ENCODE measurements around the gene RAB21. TPM values are rescaled to one million over a fixed set of nuclear protein-coding genes. Genes with fewer than 3 reads are reported as not detected.
"Not testable (repeated sequence)": the region's sequence is repeated elsewhere in the genome, so short reads cannot be mapped to it uniquely, and the experiment has no call there.

The RAB21 gene
- total and polyA plus RNA-seq, 2 donors (not counting 1 experiment from before 2014, with no cell fraction given) = 7.3 to 83.7 TPM

DNA sequence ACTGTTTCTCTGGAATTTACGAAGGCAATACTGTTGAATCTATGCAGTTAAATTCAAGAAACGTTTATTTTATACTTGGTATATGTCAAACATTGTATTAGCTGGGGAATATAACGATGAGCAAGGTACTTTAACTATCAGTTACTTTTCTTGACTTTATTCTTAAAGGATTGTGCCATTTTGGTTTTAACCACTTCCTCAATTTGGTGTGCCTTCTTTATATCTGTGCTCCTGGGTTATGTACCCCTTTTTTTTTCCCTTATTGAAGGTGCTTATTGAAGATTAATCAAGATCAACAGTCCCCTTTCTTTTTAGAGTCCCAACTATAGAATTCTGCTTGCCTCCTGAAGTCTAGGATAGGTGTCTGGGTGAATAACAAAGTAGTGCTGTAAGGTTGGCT lies 5.8 kb downstream of the RAB21 start:
- intact Hi-C loops (cut with micrococcal nuclease) = no loop called here
- no peak overlapping the region for H3K4me3 Mint-ChIP-seq
- ATAC-seq (ENCODE audit: low read depth) = no peak
- no peak overlapping the region for H2AFZ ChIP-seq (ENCODE audit: insufficient read depth, low read depth, low read length, poor library complexity, severe bottlenecking)
- TF ChIP-seq CTCF (IDR thresholded peaks at IDR 0.05) = no peak
- TF ChIP-seq EZH2 (IDR thresholded peaks at IDR 0.05; ENCODE audit: borderline replicate concordance, insufficient read depth, low read depth, low read length, poor library complexity, severe bottlenecking) = no peak
- peaks cover 17 to 29% (median 28%) of the 10 kb centered on the region in 3 donors for H3K9me3 ChIP-seq (ENCODE audit: control extremely low read depth in 1 of 3, control insufficient read depth in 2 of 3, insufficient read depth in 1 of 3, low read length in 2 of 3)
- peaks cover 23 to 36% of the 10 kb centered on the region in 2 experiments for H3K36me3 ChIP-seq (replicated peaks in 1 of 2; ENCODE audit: control extremely low read depth in 1 of 2, control insufficient read depth in 1 of 2, extremely low read depth in 1 of 2, insufficient read depth in 2 of 2, low read length in 1 of 2)
- no peaks in the 10 kb centered on the region for H3K27me3 ChIP-seq (replicated peaks in 1 of 4; ENCODE audit: control extremely low read depth in 1 of 4, control insufficient read depth in 3 of 4, insufficient read depth in 4 of 4, low read length in 3 of 4)
- no peak overlapping the region for H3K27ac Mint-ChIP-seq
- DNase-seq = no peak
- no peaks in the 10 kb centered on the region for H3K27me3 Mint-ChIP-seq
- H3K4me1 Mint-ChIP-seq = peaks cover 56% of the 10 kb centered on the region
- H3K27ac ChIP-seq (ENCODE audit: low read length in 2 of 2) = no peak overlapping the region
- H3K79me2 ChIP-seq (ENCODE audit: control insufficient read depth, insufficient read depth, low read length) = peaks cover 99% of the 10 kb centered on the region
- peaks cover 50% of the 10 kb centered on the region for H4K20me1 ChIP-seq (ENCODE audit: control insufficient read depth, insufficient read depth, low read length, poor library complexity, severe bottlenecking)
- ChIA-PET POLR2A (no interaction called here), CTCF (interaction anchor here (0.8 to 2.8 kb wide), 2 partner anchors 13 to 20 kb away, joined by 3 to 15 read pairs; no protein-coding TSS in a partner anchor)
- WGBS (ENCODE audit: insufficient coverage) = no CpG with 5 or more reads among the region's 3 CpGs
- H3K9me3 Mint-ChIP-seq (ENCODE audit: insufficient read depth) = peaks cover 15% of the 10 kb centered on the region
- no peak overlapping the region for H3K4me3 ChIP-seq (ENCODE audit: control extremely low read depth in 1 of 5, extremely low read depth in 1 of 5, insufficient read depth in 1 of 5, low read depth in 2 of 5, low read length in 4 of 5)
- no peak overlapping the region for H3K4me2 ChIP-seq (replicated peaks; ENCODE audit: low read depth, low read length, poor library complexity, severe bottlenecking)
- H3K4me1 ChIP-seq (ENCODE audit: control insufficient read depth in 2 of 2, insufficient read depth in 2 of 2, low read length in 2 of 2) = peaks cover 15 to 18% of the 10 kb centered on the region in 2 donors
- H3K9ac ChIP-seq (ENCODE audit: low read length) = no peak overlapping the region

- H2AFZ ChIP-seq (ENCODE audit: insufficient read depth, low read depth, low read length, poor library complexity, severe bottlenecking); H3K4me2 ChIP-seq (replicated peaks; ENCODE audit: low read depth, low read length, poor library complexity, severe bottlenecking); H3K27ac ChIP-seq (ENCODE audit: low read length in 2 of 2); POLR2A ChIA-PET; intact Hi-C loops (cut with micrococcal nuclease); H3K27me3 Mint-ChIP-seq; DNase-seq; H3K4me3 Mint-ChIP-seq; H3K4me3 ChIP-seq (ENCODE audit: control extremely low read depth in 1 of 5, extremely low read depth in 1 of 5, insufficient read depth in 1 of 5, low read depth in 2 of 5, low read length in 4 of 5); CTCF ChIA-PET; ATAC-seq (ENCODE audit: low read depth); H3K9ac ChIP-seq (ENCODE audit: low read length); H3K27me3 ChIP-seq (replicated peaks in 1 of 4; ENCODE audit: control extremely low read depth in 1 of 4, control insufficient read depth in 3 of 4, insufficient read depth in 4 of 4, low read length in 3 of 4); H3K27ac Mint-ChIP-seq: not testable (repeated sequence)
- H3K36me3 ChIP-seq (replicated peaks in 1 of 2; ENCODE audit: control extremely low read depth in 1 of 2, control insufficient read depth in 1 of 2, extremely low read depth in 1 of 2, insufficient read depth in 2 of 2, low read length in 1 of 2) = peaks cover 23 to 36% of the 10 kb centered on the region in 2 experiments
- peaks cover 17 to 29% (median 28%) of the 10 kb centered on the region in 3 donors for H3K9me3 ChIP-seq (ENCODE audit: control extremely low read depth in 1 of 3, control insufficient read depth in 2 of 3, insufficient read depth in 1 of 3, low read length in 2 of 3)
- WGBS (ENCODE audit: insufficient coverage) = no CpG with 5 or more reads among the region's 1 CpG
- peaks cover 53% of the 10 kb centered on the region for H3K4me1 Mint-ChIP-seq
- H3K9me3 Mint-ChIP-seq (ENCODE audit: insufficient read depth) = peaks cover 15% of the 10 kb centered on the region
- H3K79me2 ChIP-seq (ENCODE audit: control insufficient read depth, insufficient read depth, low read length) = peaks cover 99% of the 10 kb centered on the region
- H4K20me1 ChIP-seq (ENCODE audit: control insufficient read depth, insufficient read depth, low read length, poor library complexity, severe bottlenecking) = peaks cover 52% of the 10 kb centered on the region
- peaks cover 10 to 12% of the 10 kb centered on the region in 2 donors for H3K4me1 ChIP-seq (ENCODE audit: control insufficient read depth in 2 of 2, insufficient read depth in 2 of 2, low read length in 2 of 2)
Observed at GRCh38 chr12:71761354-71761753, 6.7 kb downstream of the RAB21 start.

Measured in B cell (primary cell).